K562 (cell line): ENCODE data around the gene MPIG6B. TPM values are rescaled to one million over a fixed set of nuclear protein-coding genes. Genes with fewer than 3 reads are reported as not detected.

ENCODE experiments used
- CBX8 ChIP-seq: fragments of 200-600 bp; sonication (generic); IDR thresholded peaks from 2 replicates; pipeline ENCODE4 v1.6.1; 2012; ENCODE audit warnings: borderline replicate concordance, mixed run types, low read depth, mild to moderate bottlenecking, moderate library complexity, mixed read lengths, low read length, control low read depth, inconsistent platforms; ENCODE audit not compliant: poor library complexity, severe bottlenecking; ENCODE audit errors: extremely low read depth
- E2F6 ChIP-seq, 2 experiments: IDR thresholded peaks; 2 replicates each; pipeline ENCODE4 v1.6.1; 2011; ENCODE audit warnings: borderline replicate concordance in 1 of 2, control low read depth in 1 of 2, low read depth in 1 of 2, low read length in 1 of 2, mild to moderate bottlenecking in 1 of 2, mixed read lengths in 1 of 2, moderate library complexity in 1 of 2; ENCODE audit not compliant: insufficient read depth in 1 of 2, insufficient read length in 1 of 2, poor library complexity in 1 of 2, severe bottlenecking in 1 of 2; ENCODE audit errors: extremely low read depth in 1 of 2
- ELF4 ChIP-seq: fragments of 450-650 bp; formaldehyde crosslinking; IDR thresholded peaks from 2 replicates; pipeline ENCODE4 v1.4.0; 2022; ENCODE audit warnings: missing genetic modification characterization
- GTF2B ChIP-seq: IDR thresholded peaks from 2 replicates; pipeline ENCODE4 v1.6.1; 2011; ENCODE audit not compliant: insufficient read length; ENCODE audit errors: extremely low read depth
- HNRNPL ChIP-seq: fragments of 200-400 bp; formaldehyde crosslinking; IDR thresholded peaks from 2 replicates; pipeline ENCODE4 v1.6.1; 2017; ENCODE audit warnings: low read depth, mild to moderate bottlenecking, low read length
- OTX1 ChIP-seq: fragments of 450-650 bp; formaldehyde crosslinking; IDR thresholded peaks from 2 replicates; pipeline ENCODE4 v1.4.0; 2022; ENCODE audit warnings: mild to moderate bottlenecking
- SMAD4 ChIP-seq: fragments of 250-450 bp; sonication (Bioruptor Pico); conservative IDR thresholded peaks from 2 replicates; pipeline ENCODE4 v1.8.0; 2021; ENCODE audit warnings: inconsistent platforms, mild to moderate bottlenecking, moderate library complexity
- STAT5B ChIP-seq: fragments of 250-450 bp; sonication (Bioruptor Pico); IDR thresholded peaks from 2 replicates; pipeline ENCODE4 v1.8.0; 2021; ENCODE audit warnings: mild to moderate bottlenecking, inconsistent platforms
- ZBTB40 ChIP-seq, 2 experiments: fragments of 450-650 bp in 1 of 2; sonication (generic) in 1 of 2; formaldehyde crosslinking in 1 of 2; IDR thresholded peaks; 2 replicates each; pipeline versions ENCODE4 v1.7.1 to v1.9.0; 2016 to 2022; ENCODE audit warnings: inconsistent platforms in 1 of 2, mild to moderate bottlenecking in 1 of 2, missing genetic modification reagents in 1 of 2
- ZFP1 ChIP-seq: fragments of 450-650 bp; formaldehyde crosslinking; IDR thresholded peaks from 2 replicates; pipeline ENCODE4 v1.4.0; 2020; ENCODE audit warnings: mild to moderate bottlenecking, mixed read lengths
- ZNF217 ChIP-seq: sonication (generic); formaldehyde crosslinking; IDR thresholded peaks from 2 replicates; pipeline ENCODE4 v1.8.0; 2022; ENCODE audit warnings: mild to moderate bottlenecking, missing genetic modification reagents
- ZNF224 ChIP-seq: sonication (generic); formaldehyde crosslinking; IDR thresholded peaks from 2 replicates; pipeline ENCODE4 v1.8.0; 2022; ENCODE audit warnings: mild to moderate bottlenecking, missing genetic modification reagents
- ZNF395 ChIP-seq: fragments of 200-800 bp; sonication (Bioruptor generic); IDR thresholded peaks from 2 replicates; pipeline ENCODE4 v1.6.1; 2017; ENCODE audit warnings: missing genetic modification characterization, missing compliant biosample characterization
- polyA plus RNA-seq, 8 experiments: library from polyadenylated mRNA; depleted of rRNA in 4 of 8; stranded (reverse) in 5 of 8; unstranded in 3 of 8; fragments of >200 nt; fragmentation: Nextera tagmentation in 2 of 8; fragmentation: Illumina TruSeq in 1 of 8; extraction: Ambion mirVana in 2 of 8; extraction: Trizol in 1 of 8; gene quantifications; 2 replicates each; pipeline versions ENCODE4 v1.2.1 to v1.2.3, GENCODE V29; 2011 to 2014; ENCODE audit warnings: inconsistent platforms in 1 of 8, missing spikeins in 1 of 8
- total RNA-seq, 7 experiments: library from RNA; depleted of rRNA in 6 of 7; stranded (reverse); fragments of >200 nt in 6 of 7; fragmentation: Illumina TruSeq in 2 of 7; extraction: Trizol in 2 of 7; gene quantifications; 2 replicates each; pipeline versions ENCODE4 v1.2.1 to v1.2.3, GENCODE V29; 2011 to 2021; ENCODE audit warnings: low replicate concordance in 1 of 7

The MPIG6B gene
- total and polyA plus RNA-seq, 9 of the 15 experiments (the other 6 are each of a cell fraction or from before 2014, with no cell fraction given): 0.11 to 1.2 (median 0.28) TPM; not detected in 1

GRCh38 chr6:31769684-31770371 is 46.7 kb downstream of the MPIG6B start (continued):
- TF ChIP-seq ZBTB40 (IDR thresholded peaks at IDR 0.05) (no peak), ZBTB40 (CRISPR knock-in tag; IDR thresholded peaks at IDR 0.05) (no peak; the same call in 1 of the 2 replicates), ZNF224 (peak; percentile 72; the same call in 1 of the 2 replicates), ZFP1 (CRISPR knock-in tag) (no peak), E2F6 (IDR thresholded peaks at IDR 0.05; ENCODE audit: borderline replicate concordance in 1 of 2, extremely low read depth in 1 of 2, insufficient read depth in 1 of 2, insufficient read length in 1 of 2, low read depth in 1 of 2, low read length in 1 of 2, poor library complexity in 1 of 2, severe bottlenecking in 1 of 2) (peak in 1 of 2 experiments; percentile 32), CBX8 (no peak), STAT5B (CRISPR knock-in tag) (no peak), ZNF217 (CRISPR knock-in tag) (0 out of 2 replicates have a peak, but pooled peaks have one; percentile 39), ZNF395 (CRISPR knock-in tag) (peak; percentile 52; the same call in 1 of the 2 replicates), HNRNPL (no peak), GTF2B (no peak), ELF4 (CRISPR knock-in tag) (peak; percentile 89), OTX1 (CRISPR knock-in tag) (peak; percentile 92), SMAD4 (peak; percentile 64)
